NCI-H2227 (cell line): ENCODE measurements around the gene ITGAD.

Experiments
- DNase-seq: peaks from one replicate; lab custom pipeline; 2025; ENCODE audit not compliant: unreplicated experiment; lab: John Stamatoyannopoulos, UW

Gene ITGAD

DNA sequence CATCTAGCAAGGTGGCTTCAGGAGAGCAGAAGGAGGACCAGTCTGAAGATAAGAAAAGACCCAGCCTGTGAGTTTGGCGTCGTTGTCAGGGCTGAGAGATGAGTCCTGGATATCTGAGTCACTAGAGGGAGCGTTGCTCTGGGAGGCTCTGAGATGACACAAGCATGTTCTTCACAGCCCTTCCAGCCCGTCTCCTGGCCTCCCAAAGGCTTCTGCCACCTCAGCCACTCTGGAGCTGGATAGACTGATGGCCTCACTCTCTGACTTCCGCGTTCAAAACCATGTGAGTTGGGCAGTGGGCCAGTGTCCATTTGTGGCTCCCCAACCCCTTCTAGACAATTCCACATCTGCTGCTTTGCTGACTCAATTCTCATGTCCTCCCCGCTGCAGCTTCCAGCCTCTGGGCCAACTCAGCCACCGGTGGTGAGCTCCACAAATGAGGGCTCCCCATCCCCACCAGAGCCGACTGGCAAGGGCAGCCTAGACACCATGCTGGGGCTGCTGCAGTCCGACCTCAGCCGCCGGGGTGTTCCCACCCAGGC lies 81.1 kb downstream of the ITGAD start:
- no peak for DNase-seq

DNA sequence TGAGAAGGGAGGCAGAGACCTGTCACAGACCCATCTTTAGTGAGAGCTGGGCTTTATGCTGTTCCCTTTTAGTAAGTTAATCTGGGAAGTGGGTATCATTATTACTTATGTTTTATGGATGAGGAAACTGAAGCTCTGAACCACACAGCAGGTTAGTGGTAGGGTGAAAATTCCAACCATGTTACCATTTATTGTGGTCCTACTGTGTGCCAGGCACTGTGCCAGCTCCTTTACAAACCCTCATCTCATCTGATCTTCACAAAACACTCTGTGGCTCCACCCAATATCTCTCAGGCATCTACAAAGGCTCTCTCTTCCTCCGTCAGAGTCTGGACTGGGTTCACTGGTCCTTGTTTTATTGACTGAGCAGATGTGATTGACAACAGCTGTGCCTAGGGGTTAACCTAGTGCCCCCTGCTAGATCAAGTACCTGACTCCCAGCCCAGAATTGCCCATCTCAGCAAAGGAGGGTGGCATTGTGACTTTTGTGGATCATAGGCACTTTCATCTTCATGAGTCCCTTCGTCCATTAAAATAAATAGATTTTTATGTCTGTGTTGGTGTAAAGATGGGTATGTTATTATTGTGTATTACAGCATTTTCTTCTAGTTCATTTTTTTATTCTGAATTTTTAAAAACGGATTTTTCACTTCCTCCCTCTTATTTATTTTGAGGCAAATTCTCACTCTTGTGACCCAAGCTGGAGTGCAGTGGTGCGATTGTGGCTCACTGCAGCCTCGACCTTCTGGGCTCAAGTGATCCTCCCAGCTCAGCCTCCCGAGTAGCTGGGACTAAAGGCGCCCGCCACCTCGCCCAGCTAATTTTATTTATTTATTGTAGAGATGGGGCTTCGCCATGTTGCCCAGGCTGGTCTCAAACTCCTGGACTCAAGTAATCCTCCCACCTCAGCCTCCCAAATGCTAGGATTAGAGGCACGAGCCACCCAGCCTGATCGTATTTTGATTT lies 81.9 kb downstream of the ITGAD start:
- DNase-seq = no peak

DNA sequence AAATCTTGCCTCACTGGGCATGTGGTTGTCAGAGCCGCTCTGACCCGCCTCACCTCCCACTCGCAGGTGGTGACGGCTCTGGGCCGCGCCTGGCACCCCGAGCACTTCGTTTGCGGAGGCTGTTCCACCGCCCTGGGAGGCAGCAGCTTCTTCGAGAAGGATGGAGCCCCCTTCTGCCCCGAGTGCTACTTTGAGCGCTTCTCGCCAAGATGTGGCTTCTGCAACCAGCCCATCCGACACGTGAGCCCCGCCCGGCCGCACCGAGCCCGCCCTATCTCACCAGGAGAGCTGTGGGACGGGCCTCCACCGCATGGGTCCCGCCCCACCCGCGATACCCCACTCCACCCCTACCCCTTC lies 82.8 kb downstream of the ITGAD start:
- DNase-seq = no peak
